Adrenal gland (tissue), 12 donors: ENCODE data around the gene TSPAN32. TPM values are rescaled to one million over a fixed set of nuclear protein-coding genes. Genes with fewer than 3 reads are reported as not detected.

Source experiments
- DNase-seq, 7 donors: peaks; one replicate each; pipeline ENCODE4 v3.0.0-alpha.2; 2019 to 2020
- H3K27ac ChIP-seq, 5 donors: fragments of 200-600 bp; sonication (generic) in 4 of 5; 1 replicate in 3 of 5; 2 replicates in 2 of 5; pipeline versions ENCODE4 v1.5.1 to v1.8.0; 2016 to 2020; ENCODE audit warnings: mild to moderate bottlenecking in 1 of 5
- H3K27me3 ChIP-seq: fragments of 200-600 bp; 2 replicates; pipeline ENCODE4 v1.8.0; 2021
- H3K36me3 ChIP-seq, 2 donors: fragments of 200-600 bp; replicated peaks in 1 of 2; 1 replicate in 1 of 2; 2 replicates in 1 of 2; pipeline versions ENCODE4 v1.5.1 to v1.8.0; 2018 to 2022
- H3K4me1 ChIP-seq, 2 donors: fragments of 200-600 bp; replicated peaks in 1 of 2; 1 replicate in 1 of 2; 2 replicates in 1 of 2; pipeline versions ENCODE4 v1.5.1 to v1.8.0; 2018 to 2021
- H3K4me3 ChIP-seq, 4 donors: fragments of 200-600 bp; sonication (generic) in 3 of 4; one replicate each; pipeline ENCODE4 v1.5.1; 2016 to 2018
- H3K9me3 ChIP-seq, 3 donors: fragments of 200-600 bp; sonication (generic) in 1 of 3; replicated peaks in 1 of 3; 1 replicate in 2 of 3; 2 replicates in 1 of 3; pipeline versions ENCODE4 v1.5.1 to v1.8.0; 2016 to 2021
- CTCF ChIP-seq, 6 experiments: fragments of 450-650 bp in 4 of 6; fragments of 200-600 bp in 2 of 6; sonication (generic) in 1 of 6; IDR thresholded peaks; 1 replicate in 5 of 6; 2 replicates in 1 of 6; pipeline versions ENCODE4 v1.5.1 to v1.8.0; 2016 to 2021; ENCODE audit warnings: antibody characterized with exemption in 6 of 6, mild to moderate bottlenecking in 2 of 6, moderate library complexity in 1 of 6
- POLR2A ChIP-seq, 2 donors: fragments of 450-650 bp; IDR thresholded peaks; one replicate each; pipeline ENCODE4 v1.6.1; 2017; ENCODE audit warnings: antibody characterized with exemption in 2 of 2, mild to moderate bottlenecking in 2 of 2, moderate library complexity in 1 of 2
- WGBS, 4 donors: extraction: QIAGEN DNeasy Blood & Tissue Kit in 2 of 4; methylation state at CpG; one replicate each; pipeline versions ENCODE4 v1.1.5 to v1.1.7; 2013 to 2017; 5-methylcytosine and 5-hydroxymethylcytosine counted together
- intact Hi-C, 2 donors: fragments of 100-400 bp; cut with DNase I; formaldehyde crosslinking; loops; one replicate each; pipeline versions ENCODE4 v1.14.1 to v1.15.0; 2022 to 2023
- polyA plus RNA-seq, 3 donors: library from polyadenylated mRNA; stranded (reverse); fragments of 200-250 nt in 2 of 3; fragments of 350-450 nt in 1 of 3; fragmentation: Illumina TruSeq in 1 of 3; extraction: RNeasy Lipid Tissue Mini Kit (QIAGEN cat#74804) in 1 of 3; gene quantifications; one replicate each; pipeline ENCODE4 v1.2.3, GENCODE V29; 2013 to 2014
- total RNA-seq, 9 donors: library from RNA; depleted of rRNA in 4 of 9; stranded (reverse); fragments of >200 nt in 4 of 9; fragments of 120-200 nt in 1 of 9; fragmentation: NEBNext Ultra II Directional in 1 of 9; extraction: Animal tissue kit (Norgen Biotek cat#: 25700) in 1 of 9; gene quantifications; one replicate each; pipeline versions ENCODE4 v1.1.0 to v1.2.4, GENCODE V29; 2013 to 2023
- donor health status: healthy with polysubstance abuse.
- donor health status: Bipolar disorder and iron deficiency.
- donor health status: DM: yes; HTN: yes; CAD: no.
- donor health status: DM: no; HTN: no; CAD: no.
- donor health status: DM: no; HTN: no; CAD: no.
- donor health status: DM: yes; HTN: yes; CAD: no.

TSPAN32 gene
- total and polyA plus RNA-seq, 12 donors, result 0.14 to 7.0 (median 0.88) TPM; not detected in 4

- H3K27me3 ChIP-seq, result peaks cover 38% of the 10 kb centered on the region
- intact Hi-C loops, result no loop called here
- peak overlapping the region in 2 of 5 donors; percentile 47 to 81 for H3K27ac ChIP-seq
- H3K36me3 ChIP-seq, result no peaks in the 10 kb centered on the region
- DNase-seq, result peak in 5 of 7 donors; percentile 32 to 54 (median 34)
- H3K9me3 ChIP-seq, result no peaks in the 10 kb centered on the region
- H3K4me3 ChIP-seq, result peak overlapping the region in 2 of 4 donors; percentile 16 to 56
- peaks cover 0 to 14% of the 10 kb centered on the region in 2 donors for H3K4me1 ChIP-seq
- 1 to 5% (median 2%) methylated on average over 23 to 89 of the region's 89 CpGs for WGBS, 4 donors
- TF ChIP-seq CTCF (IDR thresholded peaks at IDR 0.05) (no peak), POLR2A (IDR thresholded peaks at IDR 0.05) (no peak)
Measured at GRCh38 chr11:2268729-2269600, 32.8 kb upstream of the TSPAN32 start.

GRCh38 chr11:2269601-2270321, 32.1 kb upstream of the TSPAN32 start:
- TF ChIP-seq CTCF (IDR thresholded peaks at IDR 0.05) (peak in 1 of 6 experiments; percentile 18), POLR2A (IDR thresholded peaks at IDR 0.05) (no peak)
- DNase-seq, result peak in 3 of 7 donors; percentile 27 to 53 (median 29)
- intact Hi-C loops, result no loop called here
- WGBS, 4 donors, result 0 to 4% (median 2%) methylated on average over 23 to 104 of the region's 104 CpGs
- Histone ChIP-seq H3K27me3 (peaks cover 38% of the 10 kb centered on the region), H3K36me3 (no peaks in the 10 kb centered on the region), H3K4me3 (peak overlapping the region in 1 of 4 donors; percentile 56), H3K27ac (peak overlapping the region in 2 of 5 donors; percentile 47 to 81), H3K4me1 (peaks cover 0 to 14% of the 10 kb centered on the region in 2 donors), H3K9me3 (no peaks in the 10 kb centered on the region)

GRCh38 chr11:2270322-2271076, 31.3 kb upstream of the TSPAN32 start, which contains the start of gene ASCL2:
Gene ASCL2, minus strand, starts transcription at chr11:2270588. Its CDS starts 256 bp downstream, at chr11:2270332.
- peaks cover 0 to 14% of the 10 kb centered on the region in 2 donors for H3K4me1 ChIP-seq
- H3K27ac ChIP-seq, result peak within 1 kb of the TSS in 2 of 5 donors; percentile 47 to 81
- H3K4me3 ChIP-seq, result peak within 1 kb of the TSS in 1 of 4 donors; percentile 56
- 2 to 10% (median 2%) methylated on average over 2 to 89 of the region's 89 CpGs; no CpG with 5 or more reads in 1 of the 4 donors for WGBS, 4 donors
- TF ChIP-seq CTCF (IDR thresholded peaks at IDR 0.05), result no peak
- no peak for TF ChIP-seq POLR2A (IDR thresholded peaks at IDR 0.05)
- H3K36me3 ChIP-seq, result no peaks in the 10 kb centered on the region
- no peaks in the 10 kb centered on the region for H3K9me3 ChIP-seq
- intact Hi-C loops, result no loop called here
- peaks cover 38% of the 10 kb centered on the region for H3K27me3 ChIP-seq
- DNase-seq, result peak in 2 of 7 donors; percentile 13 to 35
